ENCODE data around the gene GAD1.

GAD1 gene

GRCh38 chr2:170882758-170883157 is 66.1 kb downstream of the GAD1 start:
- H3K9me3 ChIP-seq (ENCODE audit: insufficient read depth, low read depth, low read length), result no peaks in the 10 kb centered on the region
- H4K20me1 ChIP-seq (ENCODE audit: insufficient read depth, low read length, poor library complexity, severe bottlenecking), result no peaks in the 10 kb centered on the region
- H3K4me1 ChIP-seq (ENCODE audit: insufficient read depth, low read length, poor library complexity, severe bottlenecking), result peaks cover 24% of the 10 kb centered on the region
- H3K79me2 ChIP-seq (ENCODE audit: insufficient read depth, low read length), result no peaks in the 10 kb centered on the region
- no peak overlapping the region for H2AFZ ChIP-seq (ENCODE audit: low read length)
- H3F3A ChIP-seq (ENCODE audit: low read depth), result no peaks in the 10 kb centered on the region
- no peak overlapping the region for H3K9ac ChIP-seq (ENCODE audit: low read depth, low read length, poor library complexity, severe bottlenecking)
- no peaks in the 10 kb centered on the region for H3K9me2 ChIP-seq (replicated peaks; ENCODE audit: low read depth, low read length)
- no peak overlapping the region for H3K4me3 ChIP-seq (ENCODE audit: low read length, poor library complexity, severe bottlenecking)
- no peak overlapping the region for H3K4me2 ChIP-seq (ENCODE audit: low read depth, low read length, poor library complexity, severe bottlenecking)
- TF ChIP-seq EZH2phosphoT487 (IDR thresholded peaks at IDR 0.05; ENCODE audit: borderline replicate concordance) (no peak), CTCF (conservative IDR thresholded peaks at IDR 0.05; ENCODE audit: low read length) (no peak)
- H3K27me3 ChIP-seq (ENCODE audit: insufficient read depth, low read length, poor library complexity, severe bottlenecking), result no peaks in the 10 kb centered on the region
- H3K36me3 ChIP-seq (ENCODE audit: insufficient read depth, low read length), result no peaks in the 10 kb centered on the region

DNA sequence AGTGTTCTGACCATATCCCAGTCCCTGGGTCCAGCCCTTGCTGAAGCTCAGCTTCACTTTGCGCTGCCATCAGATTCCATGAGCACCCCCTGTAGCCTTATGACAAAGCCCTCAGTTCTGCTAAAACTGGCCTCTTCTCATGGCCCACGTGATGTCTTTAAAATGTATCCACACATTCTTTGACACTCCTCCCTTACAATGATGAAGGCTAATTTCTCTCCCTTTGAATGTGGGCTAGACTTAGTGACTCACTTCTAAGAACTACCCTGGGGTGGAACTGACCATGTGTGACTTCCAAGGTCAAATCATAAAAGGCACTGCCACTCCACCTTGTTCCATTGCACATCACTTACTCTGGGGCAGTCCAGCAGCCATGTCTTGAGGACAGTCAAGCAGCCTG is 67.0 kb downstream of the GAD1 start:
- H3K9ac ChIP-seq (ENCODE audit: low read depth, low read length, poor library complexity, severe bottlenecking), result no peak overlapping the region
- no peak overlapping the region for H3K4me2 ChIP-seq (ENCODE audit: low read depth, low read length, poor library complexity, severe bottlenecking)
- no peak overlapping the region for H3K4me3 ChIP-seq (ENCODE audit: low read length, poor library complexity, severe bottlenecking)
- H4K20me1 ChIP-seq (ENCODE audit: insufficient read depth, low read length, poor library complexity, severe bottlenecking), result no peaks in the 10 kb centered on the region
- no peaks in the 10 kb centered on the region for H3F3A ChIP-seq (ENCODE audit: low read depth)
- TF ChIP-seq EZH2phosphoT487 (IDR thresholded peaks at IDR 0.05; ENCODE audit: borderline replicate concordance) (no peak), CTCF (conservative IDR thresholded peaks at IDR 0.05; ENCODE audit: low read length) (no peak)
- H2AFZ ChIP-seq (ENCODE audit: low read length), result no peak overlapping the region
- no peaks in the 10 kb centered on the region for H3K36me3 ChIP-seq (ENCODE audit: insufficient read depth, low read length)
- no peaks in the 10 kb centered on the region for H3K79me2 ChIP-seq (ENCODE audit: insufficient read depth, low read length)
- H3K4me1 ChIP-seq (ENCODE audit: insufficient read depth, low read length, poor library complexity, severe bottlenecking), result peaks cover 20% of the 10 kb centered on the region
- H3K9me2 ChIP-seq (replicated peaks; ENCODE audit: low read depth, low read length), result no peaks in the 10 kb centered on the region
- H3K27me3 ChIP-seq (ENCODE audit: insufficient read depth, low read length, poor library complexity, severe bottlenecking), result no peaks in the 10 kb centered on the region
- no peaks in the 10 kb centered on the region for H3K9me3 ChIP-seq (ENCODE audit: insufficient read depth, low read depth, low read length)

- Histone ChIP-seq H2AFZ (ENCODE audit: low read length) (no peak overlapping the region), H3K79me2 (ENCODE audit: insufficient read depth, low read length) (no peaks in the 10 kb centered on the region), H3K27me3 (ENCODE audit: insufficient read depth, low read length, poor library complexity, severe bottlenecking) (no peaks in the 10 kb centered on the region), H3K4me3 (ENCODE audit: low read length, poor library complexity, severe bottlenecking) (no peak overlapping the region), H3K9me3 (ENCODE audit: insufficient read depth, low read depth, low read length) (no peaks in the 10 kb centered on the region), H4K20me1 (ENCODE audit: insufficient read depth, low read length, poor library complexity, severe bottlenecking) (no peaks in the 10 kb centered on the region), H3K4me1 (ENCODE audit: insufficient read depth, low read length, poor library complexity, severe bottlenecking) (peaks cover 20% of the 10 kb centered on the region), H3K4me2 (ENCODE audit: low read depth, low read length, poor library complexity, severe bottlenecking) (no peak overlapping the region), H3F3A (ENCODE audit: low read depth) (no peaks in the 10 kb centered on the region), H3K9ac (ENCODE audit: low read depth, low read length, poor library complexity, severe bottlenecking) (no peak overlapping the region), H3K9me2 (replicated peaks; ENCODE audit: low read depth, low read length) (no peaks in the 10 kb centered on the region), H3K36me3 (ENCODE audit: insufficient read depth, low read length) (no peaks in the 10 kb centered on the region)
- TF ChIP-seq CTCF (conservative IDR thresholded peaks at IDR 0.05; ENCODE audit: low read length) (no peak), EZH2phosphoT487 (IDR thresholded peaks at IDR 0.05; ENCODE audit: borderline replicate concordance) (no peak)
Observed at GRCh38 chr2:170885130-170885791, 68.6 kb downstream of the GAD1 start.
